Kidney epithelial cell (primary cell): ENCODE results near the gene TLX2. TPM values are rescaled to one million over a fixed set of nuclear protein-coding genes. Genes with fewer than 3 reads are reported as not detected.

Experiments used
- DNase-seq: peaks from one replicate; pipeline ENCODE4 v3.0.0-alpha.2; 2010; ENCODE audit warnings: low read depth
- H3K27me3 ChIP-seq: 2 replicates; pipeline ENCODE4 v1.6.0; 2011; ENCODE audit warnings: low read length; ENCODE audit not compliant: control insufficient read depth, insufficient read depth
- H3K36me3 ChIP-seq: 2 replicates; pipeline ENCODE4 v1.5.1; 2011; ENCODE audit warnings: low read length; ENCODE audit not compliant: control insufficient read depth, insufficient read depth
- H3K4me3 ChIP-seq: 2 replicates; pipeline ENCODE4 v1.5.1; 2011; ENCODE audit warnings: low read depth, mild to moderate bottlenecking, control low read depth, low read length
- total RNA-seq: library from RNA; depleted of rRNA; stranded (reverse); fragments of >200 nt; gene quantifications from 2 replicates; pipeline ENCODE4 v1.2.3, GENCODE V29; 2015
- TF ChIP-seq, protein P1 (sequence below): IDR thresholded peaks from 2 replicates; pipeline ENCODE4 v1.5.1; 2011; ENCODE audit warnings: mild to moderate bottlenecking, moderate library complexity, low read length, control low read depth, inconsistent platforms; ENCODE audit not compliant: insufficient read depth, poor library complexity, severe bottlenecking

TLX2 gene
- total RNA-seq, 1 donor from 2014 or later, result not detected

- Histone ChIP-seq H3K4me3 (no peak overlapping the region), H3K36me3 (no peaks in the 10 kb centered on the region)
Observed at GRCh38 chr2:74486141-74486540, 28.1 kb upstream of the TLX2 start.

DNA sequence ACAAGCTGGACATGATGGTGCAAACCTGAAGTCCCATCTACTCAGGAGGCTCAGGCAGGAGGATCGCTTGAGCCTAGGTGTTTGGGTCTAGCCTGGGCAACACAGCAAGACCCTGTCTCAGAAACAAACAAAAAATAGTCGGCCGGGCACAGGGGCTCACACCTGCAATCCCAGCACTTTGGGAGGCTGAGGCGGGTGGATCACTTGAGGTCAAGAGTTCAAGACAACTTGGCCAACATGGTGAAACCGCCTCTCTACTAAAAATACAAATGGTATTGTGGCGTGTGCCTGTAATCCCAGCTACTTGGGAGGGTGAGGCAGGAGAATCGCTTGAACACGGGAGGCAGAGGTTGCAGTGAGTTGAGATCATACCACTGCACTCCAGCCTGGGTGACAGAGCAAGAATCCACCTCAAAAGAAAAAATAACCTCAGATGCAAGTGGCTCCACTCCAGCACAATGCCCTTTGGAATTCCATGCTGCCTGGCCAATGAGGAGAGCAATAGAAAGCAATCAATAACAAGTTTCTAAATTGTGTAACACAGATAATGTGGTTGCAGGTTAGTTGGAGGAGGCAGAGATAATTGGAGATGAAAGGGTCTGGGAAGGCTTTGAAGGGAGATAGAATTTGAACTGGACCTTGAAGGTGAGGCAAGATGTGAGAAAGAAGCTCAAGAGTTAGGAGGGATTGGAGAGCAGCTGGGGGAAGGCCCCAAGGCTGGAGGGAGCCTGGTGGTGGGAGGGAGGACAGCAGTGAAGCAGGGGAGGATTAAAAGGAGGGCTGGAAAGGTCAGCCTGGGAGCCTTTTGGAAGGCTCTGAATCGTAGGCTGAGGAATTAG is 25.4 kb upstream of the TLX2 start:
- no peak for DNase-seq
- Histone ChIP-seq H3K27me3 (no peaks in the 10 kb centered on the region), H3K4me3 (no peak overlapping the region), H3K36me3 (peaks cover 1% of the 10 kb centered on the region)
- TF ChIP-seq, protein P1, sequence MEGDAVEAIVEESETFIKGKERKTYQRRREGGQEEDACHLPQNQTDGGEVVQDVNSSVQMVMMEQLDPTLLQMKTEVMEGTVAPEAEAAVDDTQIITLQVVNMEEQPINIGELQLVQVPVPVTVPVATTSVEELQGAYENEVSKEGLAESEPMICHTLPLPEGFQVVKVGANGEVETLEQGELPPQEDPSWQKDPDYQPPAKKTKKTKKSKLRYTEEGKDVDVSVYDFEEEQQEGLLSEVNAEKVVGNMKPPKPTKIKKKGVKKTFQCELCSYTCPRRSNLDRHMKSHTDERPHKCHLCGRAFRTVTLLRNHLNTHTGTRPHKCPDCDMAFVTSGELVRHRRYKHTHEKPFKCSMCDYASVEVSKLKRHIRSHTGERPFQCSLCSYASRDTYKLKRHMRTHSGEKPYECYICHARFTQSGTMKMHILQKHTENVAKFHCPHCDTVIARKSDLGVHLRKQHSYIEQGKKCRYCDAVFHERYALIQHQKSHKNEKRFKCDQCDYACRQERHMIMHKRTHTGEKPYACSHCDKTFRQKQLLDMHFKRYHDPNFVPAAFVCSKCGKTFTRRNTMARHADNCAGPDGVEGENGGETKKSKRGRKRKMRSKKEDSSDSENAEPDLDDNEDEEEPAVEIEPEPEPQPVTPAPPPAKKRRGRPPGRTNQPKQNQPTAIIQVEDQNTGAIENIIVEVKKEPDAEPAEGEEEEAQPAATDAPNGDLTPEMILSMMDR, result no peak

More at GRCh38 chr2:74486141-74486540, 28.1 kb upstream of the TLX2 start:
- no peak for DNase-seq
- no peaks in the 10 kb centered on the region for H3K27me3 ChIP-seq
- TF ChIP-seq, protein P1, result no peak

DNA sequence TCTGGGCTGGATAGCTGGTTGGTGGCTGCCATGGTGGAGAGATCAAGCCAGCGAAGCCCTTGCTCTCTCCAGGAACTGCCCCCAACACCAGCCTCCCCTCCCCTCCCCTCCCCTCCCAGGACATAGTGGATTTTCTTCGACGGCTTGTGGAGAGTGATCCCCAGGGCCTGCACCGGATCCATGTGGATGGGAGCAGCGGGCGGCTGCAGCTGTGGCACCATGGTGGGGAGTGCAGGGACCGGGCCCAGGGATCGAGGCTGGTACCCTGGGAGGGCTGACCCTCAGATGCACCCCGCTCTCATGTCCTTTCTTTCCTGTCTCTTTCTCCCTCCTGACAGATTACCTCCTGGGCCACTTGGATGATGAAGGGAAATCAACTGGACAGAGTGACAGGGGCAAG is 24.3 kb upstream of the TLX2 start:
- H3K36me3 ChIP-seq, result peaks cover 1% of the 10 kb centered on the region
- no peak overlapping the region for H3K4me3 ChIP-seq
- H3K27me3 ChIP-seq, result no peaks in the 10 kb centered on the region
- DNase-seq, result no peak
- TF ChIP-seq, protein P1, result no peak

GRCh38 chr2:74491648-74492544 is 22.4 kb upstream of the TLX2 start:
- peaks cover 1% of the 10 kb centered on the region for H3K36me3 ChIP-seq
- no peak overlapping the region for H3K4me3 ChIP-seq
- no peaks in the 10 kb centered on the region for H3K27me3 ChIP-seq
- DNase-seq, result no peak
- TF ChIP-seq, protein P1, result no peak

DNA sequence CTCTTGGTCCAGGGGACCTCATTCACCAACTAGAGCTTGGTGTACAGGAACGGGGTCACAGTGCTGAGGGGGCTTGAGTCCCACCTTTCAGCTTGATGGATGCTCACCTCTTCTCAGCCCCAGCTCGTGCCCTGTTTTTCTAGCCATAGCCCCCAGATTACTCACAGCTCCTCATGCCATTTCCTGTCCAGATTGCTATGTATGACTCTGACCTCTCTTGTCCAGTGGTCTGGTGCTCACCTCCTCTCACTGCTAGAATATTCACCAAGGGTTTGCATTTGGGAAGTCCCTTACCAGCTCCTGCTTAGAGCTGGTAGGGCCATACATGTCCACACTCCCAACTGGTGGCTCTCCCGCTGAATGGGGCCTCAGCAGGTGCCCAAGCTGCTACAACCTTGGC is 20.7 kb upstream of the TLX2 start:
- Histone ChIP-seq H3K36me3 (peaks cover 1% of the 10 kb centered on the region), H3K27me3 (peaks cover 12% of the 10 kb centered on the region), H3K4me3 (no peak overlapping the region)
- TF ChIP-seq, protein P1, result no peak
- no peak for DNase-seq
